HuH-7.5 (cell line): ENCODE data around the gene IRS2.
"Not testable (repeated sequence)": the region's sequence is repeated elsewhere in the genome, so short reads cannot be mapped to it uniquely, and the experiment has no call there.

Experiments
- DNase-seq: peaks from one replicate; pipeline ENCODE4 v3.0.0; 2011; ENCODE audit warnings: low spot score

The IRS2 gene

GRCh38 chr13:109732470-109733170, 53.8 kb downstream of the IRS2 start:
- not testable (repeated sequence) for DNase-seq

DNA sequence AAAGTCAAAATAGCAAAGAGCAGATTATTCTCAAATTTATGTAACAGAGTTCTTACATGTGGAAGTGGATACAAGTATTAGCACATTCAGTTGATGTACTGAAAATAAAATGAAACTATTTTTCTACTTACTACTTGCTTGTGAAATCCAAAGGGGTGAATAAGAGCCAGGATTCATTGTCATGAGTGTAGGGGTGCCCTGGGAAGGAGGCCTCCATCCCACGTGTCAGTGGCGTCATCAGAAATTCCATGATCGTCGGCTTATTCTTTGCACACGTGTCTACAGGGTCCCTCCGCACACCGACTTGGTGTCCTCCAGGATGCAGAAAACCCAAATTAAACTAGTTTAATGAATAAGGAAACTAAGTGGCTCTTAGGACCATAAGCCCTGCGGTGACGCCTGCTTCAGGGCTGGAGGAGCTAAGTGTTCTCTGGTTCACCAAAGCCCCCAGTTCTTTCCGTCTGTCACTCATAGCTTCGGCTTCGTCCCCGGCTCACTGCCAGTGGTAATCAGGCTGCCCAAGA, 55.5 kb downstream of the IRS2 start:
- no peak for DNase-seq

DNA sequence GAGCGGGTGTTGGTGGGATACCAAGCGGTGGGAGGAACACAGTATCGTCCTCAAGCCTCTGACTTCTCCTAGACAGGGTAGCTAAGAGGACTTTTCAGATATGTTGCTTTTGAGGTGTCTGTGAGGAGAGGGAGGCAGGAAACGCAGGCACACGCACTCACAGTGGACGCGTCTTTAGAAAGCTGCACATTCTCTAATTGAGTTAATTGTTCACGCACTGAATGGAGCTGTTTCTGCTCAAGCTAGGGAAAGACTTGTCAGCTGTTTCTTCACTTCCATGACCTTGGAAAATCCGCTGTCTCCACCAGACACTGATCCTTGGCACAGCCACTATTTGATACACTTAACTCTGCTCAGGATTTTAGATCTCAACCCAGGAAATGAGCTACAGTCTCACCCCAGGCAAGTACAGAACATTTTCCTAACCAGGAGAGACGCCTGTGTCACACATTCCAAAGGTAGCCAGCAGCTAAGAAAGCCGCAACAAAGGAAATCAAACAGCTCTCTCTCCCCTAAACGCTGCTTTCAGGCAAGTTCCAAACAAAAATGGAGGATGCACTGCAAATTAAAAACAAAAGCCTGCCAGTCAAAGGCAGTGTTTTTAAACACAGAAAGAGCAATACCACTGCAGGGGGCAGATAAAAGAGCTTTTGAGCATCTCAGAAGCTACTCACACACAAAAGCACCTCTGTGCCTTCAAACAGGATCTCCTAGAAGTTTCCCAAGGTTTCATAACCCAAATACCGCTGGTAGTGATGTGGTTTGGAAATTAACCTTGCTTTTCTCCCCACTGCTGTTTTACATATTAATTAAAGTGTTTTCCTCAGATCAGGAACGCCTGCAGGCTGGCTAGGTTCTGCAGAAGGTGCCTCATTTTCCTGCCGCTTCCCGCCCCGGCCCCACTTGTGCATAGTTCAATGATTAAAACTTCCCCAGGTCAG, 57.3 kb downstream of the IRS2 start:
- no peak for DNase-seq

GRCh38 chr13:109728061-109728460, 58.3 kb downstream of the IRS2 start:
- no peak for DNase-seq

DNA sequence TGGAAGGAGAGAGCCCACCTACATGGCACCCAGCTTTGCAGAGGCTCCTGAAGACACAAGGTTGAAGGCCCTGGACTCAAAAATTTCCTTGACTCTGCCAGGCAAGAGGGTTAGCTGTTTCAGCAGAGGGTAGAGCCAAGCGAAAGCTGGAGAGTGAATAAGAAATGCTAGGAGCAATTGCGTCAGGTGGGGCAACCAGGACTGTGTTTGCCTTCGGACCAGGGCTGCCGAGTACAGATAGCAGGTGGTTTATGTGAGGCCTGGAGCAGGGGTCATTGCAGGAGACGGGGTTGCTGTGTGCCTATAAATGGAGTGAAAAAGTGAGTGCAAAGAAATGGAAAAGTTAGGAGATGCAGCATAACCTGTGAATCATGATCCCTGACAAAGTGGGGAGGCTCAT, 59.1 kb downstream of the IRS2 start:
- no peak for DNase-seq

DNA sequence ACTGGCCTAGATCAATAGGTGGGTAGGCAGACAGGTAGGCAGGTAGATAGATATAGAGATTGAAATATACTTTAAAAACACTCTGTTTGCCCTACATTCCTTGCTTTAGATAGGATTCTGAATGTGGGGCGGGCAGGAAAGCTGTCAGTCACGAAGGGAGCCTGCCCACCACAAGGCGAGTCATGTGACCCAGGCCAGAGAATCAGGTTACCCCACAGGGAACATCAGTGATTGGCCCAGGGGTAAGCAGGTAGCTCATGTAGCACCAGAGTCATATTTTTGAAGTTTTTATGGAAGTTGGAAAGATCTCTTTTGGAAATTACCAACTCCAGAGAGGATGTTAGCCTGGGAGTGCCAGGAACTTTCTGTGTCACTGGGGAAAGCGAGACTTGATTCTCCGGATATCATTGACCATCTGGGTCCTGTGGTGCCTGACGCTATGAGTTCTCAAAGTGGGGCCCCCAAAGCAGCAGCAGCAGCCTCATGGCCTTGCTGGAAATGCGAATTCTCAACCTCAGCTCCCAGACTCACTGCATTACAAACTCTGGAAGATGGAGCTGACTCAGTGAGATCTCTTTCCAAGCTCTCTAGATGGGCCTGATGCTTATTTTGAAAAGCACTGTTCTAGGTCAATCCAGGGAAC, 60.3 kb downstream of the IRS2 start:
- DNase-seq: no peak

GRCh38 chr13:109725297-109725696, 61.1 kb downstream of the IRS2 start:
- no peak for DNase-seq

GRCh38 chr13:109724603-109725002, 61.8 kb downstream of the IRS2 start:
- no peak for DNase-seq

DNA sequence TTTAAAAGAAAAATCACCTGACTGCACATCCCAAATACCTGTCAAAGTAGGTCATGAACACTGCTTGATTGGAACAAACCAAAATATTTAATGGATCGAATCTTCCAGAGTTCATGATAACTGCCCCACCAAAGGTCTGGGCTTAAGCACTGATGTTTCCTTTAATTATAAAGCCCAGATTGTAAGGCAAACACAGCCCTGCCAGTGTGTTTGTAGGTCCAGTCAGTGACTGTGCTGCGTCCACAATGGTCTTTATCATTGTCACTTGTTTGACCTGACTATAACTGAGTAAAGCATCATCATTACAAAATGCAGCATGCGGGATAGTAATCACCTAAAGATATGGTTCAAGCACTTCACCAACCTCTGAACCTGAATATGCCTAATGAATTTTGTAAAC, 63.3 kb downstream of the IRS2 start:
- DNase-seq: no peak

- DNase-seq: no peak
Observed at GRCh38 chr13:109722068-109722467, 64.3 kb downstream of the IRS2 start.

- DNase-seq: no peak
Observed at GRCh38 chr13:109720758-109721184, 65.6 kb downstream of the IRS2 start.

DNA sequence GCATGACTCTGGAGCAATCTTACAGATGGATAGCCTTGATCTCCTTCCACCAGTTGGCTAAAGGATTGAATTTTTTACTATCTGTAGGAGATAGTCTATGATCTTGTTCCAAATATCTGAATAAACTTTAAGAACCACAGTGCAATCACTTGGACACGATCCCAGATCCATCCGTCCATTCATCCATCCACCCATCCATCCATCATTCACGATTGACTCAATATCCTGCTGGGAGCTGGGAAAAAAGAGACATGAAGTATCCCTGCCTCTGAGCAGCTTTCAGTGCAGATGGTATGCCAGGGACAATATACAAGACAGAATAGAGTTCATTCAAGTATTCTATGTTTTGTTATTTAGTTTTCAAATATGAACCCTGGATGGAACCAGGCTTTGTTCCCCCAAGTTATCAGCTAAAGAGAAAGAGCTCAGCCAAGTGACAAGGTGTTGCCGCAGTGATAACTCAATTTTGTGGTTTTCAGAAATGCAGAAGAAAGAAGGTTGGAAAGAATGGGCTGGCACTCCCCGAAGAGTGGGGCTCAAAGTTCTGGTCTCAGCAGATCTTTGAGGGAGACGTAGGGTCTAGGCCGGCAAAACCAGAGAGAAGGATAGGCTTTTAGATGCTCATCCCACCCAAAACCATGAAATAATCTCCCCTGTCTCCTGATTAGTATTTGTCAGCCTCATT, 66.3 kb downstream of the IRS2 start:
- DNase-seq: no peak

GRCh38 chr13:109718726-109719125, 67.7 kb downstream of the IRS2 start:
- DNase-seq: no peak

DNA sequence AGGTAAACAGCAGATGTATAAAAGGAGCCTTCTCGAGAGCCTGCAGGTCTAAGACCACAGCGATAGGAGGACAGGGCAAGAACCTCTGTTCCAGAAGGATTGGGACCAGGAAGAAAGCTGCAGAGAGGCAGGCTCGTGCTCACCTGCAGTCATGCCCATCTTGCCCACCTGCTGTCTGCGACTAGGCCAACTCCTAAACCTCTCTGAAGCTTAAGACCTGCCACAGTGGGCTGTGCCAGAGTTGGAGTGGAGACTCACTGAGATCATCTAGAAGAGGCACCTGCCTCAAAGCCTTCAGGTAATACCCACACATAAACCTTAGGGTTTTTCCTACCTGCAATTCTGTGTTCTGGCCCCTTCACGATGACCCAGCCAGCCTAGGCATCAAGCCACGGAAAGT, 68.7 kb downstream of the IRS2 start:
- DNase-seq: no peak

DNA sequence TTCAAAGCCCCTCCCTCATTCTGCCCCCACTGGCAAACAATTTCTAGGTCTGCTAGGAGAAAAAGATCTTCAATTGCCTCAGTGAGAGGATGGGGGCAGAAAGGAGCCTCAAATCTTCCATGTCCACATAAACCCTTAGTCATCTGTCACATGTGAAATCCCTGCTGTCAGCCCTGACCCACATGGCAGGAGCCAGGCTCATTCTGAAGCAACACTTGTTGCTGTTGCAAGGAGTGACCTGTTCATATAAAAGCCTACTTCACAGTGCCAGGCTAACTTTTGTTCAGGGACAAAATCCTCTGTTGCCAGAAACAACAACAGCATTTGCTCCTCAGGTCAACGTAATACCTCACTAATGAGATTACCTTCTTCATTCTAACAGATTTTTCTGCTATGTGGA, 70.5 kb downstream of the IRS2 start:
- no peak for DNase-seq

DNA sequence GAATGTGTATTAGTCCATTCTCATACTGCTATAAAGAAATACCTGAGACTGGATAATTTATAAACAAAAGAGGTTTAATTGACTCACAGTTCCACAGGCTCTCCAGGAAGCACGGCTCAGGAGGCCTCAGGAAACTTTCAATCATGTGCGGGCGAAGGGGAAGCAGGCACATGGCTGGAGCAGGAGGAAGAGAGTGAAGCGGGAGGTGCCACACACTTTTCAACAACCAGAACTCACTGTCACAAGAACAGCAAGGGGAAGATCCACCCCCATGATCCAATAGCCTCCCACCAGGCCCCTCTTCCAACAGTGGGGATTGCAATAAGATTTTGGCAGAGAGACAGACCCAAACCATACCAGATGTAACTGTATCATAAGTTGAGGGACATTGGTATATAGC, 72.7 kb downstream of the IRS2 start:
- no peak for DNase-seq

GRCh38 chr13:109712124-109712722, 74.2 kb downstream of the IRS2 start:
- no peak for DNase-seq

DNA sequence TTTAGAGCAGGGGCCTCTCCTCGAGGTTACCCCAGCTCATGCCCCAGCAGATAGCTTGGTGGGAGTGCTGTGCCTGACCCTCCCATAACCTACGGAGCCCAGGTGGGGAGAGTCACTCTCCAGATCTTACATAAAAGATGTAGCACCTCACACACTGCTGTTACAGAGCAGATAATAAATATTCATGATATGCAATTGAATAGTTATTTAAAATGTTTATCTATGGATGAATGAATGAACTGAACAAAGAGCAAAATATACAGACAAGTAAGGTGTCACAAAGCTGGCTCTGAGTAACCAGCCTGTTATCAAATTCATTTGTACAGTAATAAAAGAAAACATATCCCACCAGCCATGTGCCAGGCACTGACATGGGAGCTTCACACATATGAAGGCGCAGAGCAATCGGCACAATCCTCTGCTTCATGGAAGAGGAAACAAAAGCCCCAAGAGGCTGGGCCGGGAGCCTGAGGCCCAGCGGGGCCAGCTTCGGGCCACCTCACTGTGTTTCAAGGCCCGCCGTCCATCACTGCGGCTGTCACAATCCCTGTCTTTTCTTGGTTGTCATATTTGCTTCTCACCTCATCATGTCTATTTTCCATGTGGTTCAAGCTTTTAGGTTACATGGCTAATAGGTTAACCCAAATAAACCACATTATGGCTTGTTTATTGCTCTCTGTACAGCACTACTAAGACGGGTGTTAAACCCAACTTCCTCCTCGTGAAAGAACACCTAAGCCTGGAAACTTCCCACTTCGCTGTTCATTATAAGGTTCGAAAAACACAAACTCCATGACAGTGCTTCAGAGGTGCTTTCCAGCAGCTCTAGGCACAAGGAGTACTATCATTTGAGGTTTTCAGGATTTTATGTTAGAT, 78.4 kb downstream of the IRS2 start:
- DNase-seq: no peak

- no peak for DNase-seq
Observed at GRCh38 chr13:109707044-109707741, 79.2 kb downstream of the IRS2 start.
